ENCODE results near the gene KLHL42. TPM values are rescaled to one million over a fixed set of nuclear protein-coding genes. Genes with fewer than 3 reads are reported as not detected.
"Not testable (repeated sequence)": the region's sequence is repeated elsewhere in the genome, so short reads cannot be mapped to it uniquely, and the experiment has no call there.

The KLHL42 gene
- total RNA-seq, 2 experiments from 2014 or later: 13.6 to 15.2 TPM

- CTCF ChIA-PET: interaction anchor here (0.7 kb wide), 1 partner anchor 12 kb away, joined by 3 read pairs; no protein-coding TSS in a partner anchor
- POLR2A ChIA-PET: no interaction called here
- H3K27me3 Mint-ChIP-seq: peaks cover 30% of the 10 kb centered on the region
Measured at GRCh38 chr12:27824126-27824842, 44.3 kb downstream of the KLHL42 start.

GRCh38 chr12:27826076-27826475, 46.0 kb downstream of the KLHL42 start:
- no peaks in the 10 kb centered on the region for H3K36me3 Mint-ChIP-seq (ENCODE audit: low read depth)
- no peak overlapping the region for H3K27ac Mint-ChIP-seq
- CTCF ChIA-PET: no interaction called here
- POLR2A ChIA-PET: no interaction called here
- DNase-seq: no peak
- H3K4me3 Mint-ChIP-seq: no peak overlapping the region
- H3K4me1 Mint-ChIP-seq: peaks cover 27% of the 10 kb centered on the region
- H3K27me3 Mint-ChIP-seq: peaks cover 30% of the 10 kb centered on the region
- no peaks in the 10 kb centered on the region for H3K9me3 Mint-ChIP-seq

More at GRCh38 chr12:27824126-27824842, 44.3 kb downstream of the KLHL42 start:
- Mint-ChIP-seq H3K4me3 (no peak overlapping the region), H3K4me1 (peaks cover 28% of the 10 kb centered on the region), H3K27ac (no peak overlapping the region), H3K36me3 (ENCODE audit: low read depth) (no peaks in the 10 kb centered on the region), H3K9me3 (no peaks in the 10 kb centered on the region)
- DNase-seq: no peak

DNA sequence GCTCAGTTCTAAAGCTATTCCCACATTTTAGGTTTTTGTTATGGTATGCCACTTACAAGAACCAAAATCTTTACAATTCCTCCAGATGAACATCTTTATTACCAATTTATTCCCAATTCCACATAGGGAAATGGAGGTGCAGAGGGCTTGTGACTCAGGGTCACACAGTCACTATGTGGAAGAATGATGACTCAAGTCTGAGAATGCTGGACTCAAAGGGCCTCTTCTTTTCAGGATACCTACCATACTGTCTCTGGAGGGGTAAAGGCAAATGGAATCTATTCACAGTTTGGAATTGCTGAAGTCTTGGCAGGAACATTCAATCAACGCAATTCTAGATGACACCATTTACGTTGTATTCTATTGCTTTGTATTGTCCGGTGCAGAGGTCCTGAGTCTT, 48.2 kb downstream of the KLHL42 start:
- Mint-ChIP-seq H3K36me3 (ENCODE audit: low read depth) (no peaks in the 10 kb centered on the region), H3K27ac (no peak overlapping the region), H3K4me1 (peaks cover 7% of the 10 kb centered on the region), H3K27me3 (peaks cover 26% of the 10 kb centered on the region), H3K9me3 (no peaks in the 10 kb centered on the region), H3K4me3 (no peak overlapping the region)
- POLR2A ChIA-PET: no interaction called here
- DNase-seq: no peak
- CTCF ChIA-PET: interaction anchor here (0.6 to 2.1 kb wide), 3 partner anchors 11 to 68 kb away, joined by 3 to 5 read pairs (median 3); no protein-coding TSS in a partner anchor

DNA sequence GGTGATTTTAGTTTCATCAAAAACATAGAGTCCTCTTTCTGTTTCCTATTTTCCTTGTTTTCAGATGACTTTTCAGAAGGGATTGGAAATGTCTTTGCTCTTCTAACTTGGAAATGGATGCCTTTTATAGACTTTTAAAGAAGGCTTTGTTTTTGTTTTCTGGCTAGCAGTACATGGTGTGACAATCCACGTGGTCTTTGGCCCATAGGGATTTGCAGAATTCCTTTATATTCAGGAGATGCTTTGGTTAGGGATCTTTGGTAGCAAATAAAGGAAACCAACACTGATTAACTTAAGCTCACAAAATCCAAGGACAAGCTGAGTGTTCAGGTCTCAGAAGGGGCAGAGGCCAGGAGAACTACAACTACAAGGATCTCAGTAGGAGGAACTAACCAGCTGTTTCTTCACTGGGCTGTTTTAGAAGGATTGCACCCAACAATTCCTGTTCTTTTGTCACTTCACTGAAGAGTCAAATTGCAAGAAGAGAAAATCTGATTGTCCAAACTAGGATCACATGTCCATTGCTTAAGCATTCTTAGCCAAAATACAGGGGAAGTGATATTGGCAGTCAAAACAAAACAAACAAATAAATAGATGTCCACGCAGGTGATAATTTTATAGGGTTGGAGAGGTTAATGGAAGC, 58.6 kb downstream of the KLHL42 start:
- no peak for DNase-seq
- no peaks in the 10 kb centered on the region for H3K9me3 Mint-ChIP-seq
- no peaks in the 10 kb centered on the region for H3K36me3 Mint-ChIP-seq (ENCODE audit: low read depth)
- no peak overlapping the region for H3K27ac Mint-ChIP-seq
- ChIA-PET POLR2A (no interaction called here), CTCF (no interaction called here)
- H3K4me1 Mint-ChIP-seq: no peaks in the 10 kb centered on the region
- H3K4me3 Mint-ChIP-seq: no peak overlapping the region
- peaks cover 8% of the 10 kb centered on the region for H3K27me3 Mint-ChIP-seq

DNA sequence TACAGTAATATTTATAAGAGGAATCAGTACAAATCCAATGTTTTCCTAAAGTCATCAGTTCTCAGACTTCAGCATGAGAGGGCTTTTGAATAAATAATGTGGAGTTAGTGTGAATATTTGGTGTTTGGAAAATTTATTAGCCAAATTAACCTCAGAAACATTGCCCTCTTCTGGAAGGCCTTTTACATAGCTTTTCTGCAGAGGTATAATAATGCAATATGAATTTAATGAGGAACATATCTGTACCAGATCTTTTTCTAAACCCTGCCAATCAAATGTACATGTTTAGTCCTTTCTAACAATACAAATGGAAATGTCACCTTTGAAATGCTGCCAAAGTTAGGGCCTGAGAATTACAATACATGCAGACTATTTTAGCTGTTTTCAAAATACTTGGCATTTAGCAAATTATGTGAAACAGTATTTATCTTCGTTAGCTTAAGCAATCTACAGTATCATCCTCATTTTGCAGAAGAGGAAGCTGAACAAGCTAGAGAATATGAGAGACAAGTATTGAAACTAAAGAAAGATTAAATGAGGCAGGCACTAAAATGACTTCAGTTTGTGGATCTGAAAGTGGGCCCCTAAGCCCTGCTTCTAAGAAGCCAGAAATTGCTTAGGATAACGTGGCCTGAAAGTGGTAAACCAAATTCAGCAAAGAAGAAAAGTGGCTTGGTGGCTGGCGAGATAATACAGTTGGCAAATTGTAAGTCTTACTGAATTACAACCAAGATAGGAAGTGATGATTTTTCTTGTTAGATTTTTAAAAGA, 60.4 kb downstream of the KLHL42 start:
- no peaks in the 10 kb centered on the region for H3K36me3 Mint-ChIP-seq (ENCODE audit: low read depth)
- H3K27me3 Mint-ChIP-seq: peaks cover 8% of the 10 kb centered on the region
- ChIA-PET CTCF (no interaction called here), POLR2A (no interaction called here)
- no peaks in the 10 kb centered on the region for H3K4me1 Mint-ChIP-seq
- no peak overlapping the region for H3K4me3 Mint-ChIP-seq
- no peaks in the 10 kb centered on the region for H3K9me3 Mint-ChIP-seq
- no peak for DNase-seq
- H3K27ac Mint-ChIP-seq: no peak overlapping the region

DNA sequence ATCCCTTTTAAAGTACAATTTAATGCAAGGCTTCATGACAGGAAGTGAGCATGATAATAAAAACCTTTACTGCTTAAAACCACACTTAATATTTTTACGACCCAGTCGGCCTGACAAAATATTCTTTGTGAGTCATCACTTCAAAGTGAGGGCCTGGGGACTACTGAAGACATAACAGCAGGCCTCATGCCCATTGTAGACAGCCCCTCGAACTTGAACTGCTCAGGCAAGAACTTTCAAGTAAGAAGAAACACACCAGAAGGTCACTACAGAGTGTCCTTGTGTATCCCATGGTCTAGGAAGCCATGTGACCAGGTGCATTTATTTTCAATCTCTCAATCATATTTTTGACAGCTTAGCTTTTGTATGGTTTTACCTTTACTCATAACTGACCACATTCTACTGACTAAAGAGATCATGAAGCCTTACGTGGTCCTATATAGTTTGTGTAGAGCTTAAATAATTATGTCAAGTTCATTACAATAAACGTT, 61.4 kb downstream of the KLHL42 start:
- Mint-ChIP-seq H3K27ac (no peak overlapping the region), H3K36me3 (ENCODE audit: low read depth) (no peaks in the 10 kb centered on the region)
- CTCF ChIA-PET: no interaction called here

GRCh38 chr12:27843714-27844245, 63.7 kb downstream of the KLHL42 start:
- Mint-ChIP-seq H3K27ac (no peak overlapping the region), H3K36me3 (ENCODE audit: low read depth) (no peaks in the 10 kb centered on the region), H3K4me1 (no peaks in the 10 kb centered on the region), H3K4me3 (no peak overlapping the region), H3K9me3 (peaks cover 3% of the 10 kb centered on the region), H3K27me3 (peaks cover 20% of the 10 kb centered on the region)
- ChIA-PET POLR2A (no interaction called here), CTCF (interaction anchor here (0.9 kb wide), 1 partner anchor 10 kb away, joined by 3 read pairs; no protein-coding TSS in a partner anchor)
- DNase-seq: no peak

More for the DNA sequence above, 61.4 kb downstream of the KLHL42 start:
- Mint-ChIP-seq H3K27me3 (peaks cover 11% of the 10 kb centered on the region), H3K4me3 (no peak overlapping the region), H3K4me1 (no peaks in the 10 kb centered on the region), H3K9me3 (no peaks in the 10 kb centered on the region)
- DNase-seq: no peak
- POLR2A ChIA-PET: no interaction called here

DNA sequence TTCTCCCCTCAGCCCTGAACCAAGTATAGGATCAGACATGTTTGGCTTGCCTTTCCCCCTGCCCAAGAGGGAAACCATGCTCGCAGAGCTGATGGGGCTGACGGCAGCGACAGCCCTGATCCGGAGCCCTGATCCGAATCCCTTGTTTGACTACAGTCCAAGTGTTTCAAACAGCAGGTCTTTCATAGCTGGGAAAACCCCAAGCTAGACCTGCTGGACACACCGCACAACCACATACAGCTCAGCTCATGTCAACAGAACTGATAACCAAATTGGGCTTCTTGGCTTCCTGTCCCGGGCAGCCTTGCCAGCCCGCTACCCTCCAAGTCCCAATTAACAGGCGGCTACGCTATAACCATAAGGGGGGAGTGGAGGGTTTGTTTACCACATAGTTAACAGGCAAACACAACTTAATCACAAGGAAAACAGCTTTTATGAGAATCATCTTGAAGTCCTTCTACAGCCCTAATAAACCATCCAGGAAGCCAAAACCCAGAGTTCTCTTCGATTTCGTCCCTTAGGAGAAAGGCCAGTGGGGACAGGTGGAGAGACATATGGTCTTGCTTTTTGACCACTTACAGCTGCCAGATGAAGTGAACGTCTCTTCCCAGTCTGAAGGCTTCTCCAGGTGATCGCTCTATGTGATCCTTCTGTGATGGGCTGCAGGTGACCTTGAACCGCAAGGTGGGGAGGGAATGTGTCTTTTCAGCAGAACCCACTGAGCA, 64.5 kb downstream of the KLHL42 start:
- DNase-seq: no peak
- Mint-ChIP-seq H3K4me3 (no peak overlapping the region), H3K27me3 (peaks cover 21% of the 10 kb centered on the region), H3K27ac (no peak overlapping the region), H3K9me3 (peaks cover 7% of the 10 kb centered on the region), H3K36me3 (ENCODE audit: low read depth) (no peaks in the 10 kb centered on the region), H3K4me1 (no peaks in the 10 kb centered on the region)
- POLR2A ChIA-PET: no interaction called here
- CTCF ChIA-PET: no interaction called here

GRCh38 chr12:27845187-27845586, 65.2 kb downstream of the KLHL42 start:
- Mint-ChIP-seq H3K27me3 (peaks cover 21% of the 10 kb centered on the region), H3K4me1 (no peaks in the 10 kb centered on the region), H3K9me3 (peaks cover 7% of the 10 kb centered on the region), H3K4me3 (no peak overlapping the region), H3K36me3 (ENCODE audit: low read depth) (no peaks in the 10 kb centered on the region), H3K27ac (no peak overlapping the region)
- ChIA-PET CTCF (no interaction called here), POLR2A (no interaction called here)
- DNase-seq: no peak

- CTCF ChIA-PET; POLR2A ChIA-PET; H3K9me3 Mint-ChIP-seq; H3K4me3 Mint-ChIP-seq; H3K27ac Mint-ChIP-seq; DNase-seq; H3K4me1 Mint-ChIP-seq; H3K36me3 Mint-ChIP-seq (ENCODE audit: low read depth): not testable (repeated sequence)
- H3K27me3 Mint-ChIP-seq: peaks cover 24% of the 10 kb centered on the region
Measured at GRCh38 chr12:27845706-27846105, 65.7 kb downstream of the KLHL42 start.

DNA sequence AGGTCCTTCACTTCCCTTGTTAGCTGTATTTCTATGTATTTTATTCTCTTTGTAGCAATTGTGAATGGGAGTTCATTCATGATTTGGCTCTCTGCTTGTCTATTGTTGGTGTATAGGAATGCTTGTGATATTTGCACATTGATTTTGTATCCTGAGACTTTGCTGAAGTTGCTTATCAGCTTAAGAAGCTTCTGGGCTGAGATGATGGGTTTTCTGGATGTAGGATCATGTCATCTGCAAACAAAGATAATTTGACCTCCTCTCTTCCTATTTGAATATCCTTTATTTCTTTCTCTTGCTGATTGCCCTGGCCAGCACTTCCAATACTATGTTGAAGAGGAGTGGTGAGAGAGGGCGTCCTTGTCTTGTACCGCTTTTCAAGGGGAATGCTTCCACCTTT, 67.3 kb downstream of the KLHL42 start:
- CTCF ChIA-PET, H3K27ac Mint-ChIP-seq: not testable (repeated sequence)

GRCh38 chr12:27851311-27851710, 71.3 kb downstream of the KLHL42 start:
- Mint-ChIP-seq H3K27ac (no peak overlapping the region), H3K4me3 (no peak overlapping the region), H3K27me3 (peaks cover 24% of the 10 kb centered on the region), H3K36me3 (ENCODE audit: low read depth) (no peaks in the 10 kb centered on the region), H3K9me3 (peaks cover 7% of the 10 kb centered on the region), H3K4me1 (no peaks in the 10 kb centered on the region)
- ChIA-PET CTCF (no interaction called here), POLR2A (no interaction called here)
- no peak for DNase-seq

More for the DNA sequence above, 67.3 kb downstream of the KLHL42 start:
- H3K9me3 Mint-ChIP-seq; H3K36me3 Mint-ChIP-seq (ENCODE audit: low read depth); DNase-seq; H3K4me1 Mint-ChIP-seq; POLR2A ChIA-PET; H3K4me3 Mint-ChIP-seq: not testable (repeated sequence)
- H3K27me3 Mint-ChIP-seq: peaks cover 26% of the 10 kb centered on the region
